Activated CD4-positive, alpha-beta T cell treated with anti-CD3 and anti-CD28 coated beads, Interleukin-2, amount 50 U/mL, for 1 hour (primary cell): ENCODE results near the gene CACHD1.
"Not testable (repeated sequence)": the region's sequence is repeated elsewhere in the genome, so short reads cannot be mapped to it uniquely, and the experiment has no call there.

Experiments used
- DNase-seq: peaks from one replicate; pipeline ENCODE4 v3.0.0-alpha.2; 2020

The CACHD1 gene

DNA sequence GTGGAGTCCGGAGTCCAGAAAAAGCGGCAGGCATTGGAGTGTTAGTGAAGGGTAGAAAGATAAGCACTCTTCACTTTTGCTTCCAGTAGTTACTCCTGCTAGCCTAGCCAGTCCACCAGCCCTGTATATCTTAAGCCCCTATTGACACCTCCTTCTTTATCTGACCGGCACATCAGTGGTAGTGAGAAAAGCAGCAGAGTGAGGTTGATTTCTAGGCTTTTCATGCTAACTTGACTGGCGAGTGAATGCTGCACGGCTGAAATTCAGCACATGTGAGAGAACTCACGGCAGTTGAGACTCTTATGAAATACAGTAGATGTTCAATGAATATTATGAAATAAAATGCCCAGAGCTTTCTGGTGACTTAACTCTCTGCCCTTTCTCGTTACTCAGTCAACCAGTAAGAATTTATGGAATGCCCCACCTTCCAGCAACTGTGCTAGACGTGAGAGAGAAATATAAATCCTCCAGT lies 128.2 kb downstream of the CACHD1 start:
- no peak for DNase-seq

DNA sequence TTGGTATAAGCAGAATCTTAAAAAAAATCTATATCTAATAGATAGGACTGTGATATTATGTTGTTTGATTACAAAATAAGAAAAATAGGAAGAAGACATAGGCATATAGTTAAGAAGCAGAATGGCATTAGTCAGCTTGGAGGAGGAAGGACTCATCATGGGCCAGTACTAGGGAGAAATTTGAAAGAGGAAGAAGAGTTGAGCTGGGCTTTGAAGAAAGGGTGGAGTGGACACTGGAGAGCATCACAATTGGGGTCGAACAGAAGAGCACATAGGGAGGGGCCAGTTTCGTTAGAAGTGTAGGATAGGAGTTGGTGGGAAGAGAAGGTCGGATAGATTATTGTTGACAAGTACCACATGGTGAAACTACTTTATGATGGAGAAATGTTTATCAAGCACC lies 129.3 kb downstream of the CACHD1 start:
- DNase-seq = no peak

DNA sequence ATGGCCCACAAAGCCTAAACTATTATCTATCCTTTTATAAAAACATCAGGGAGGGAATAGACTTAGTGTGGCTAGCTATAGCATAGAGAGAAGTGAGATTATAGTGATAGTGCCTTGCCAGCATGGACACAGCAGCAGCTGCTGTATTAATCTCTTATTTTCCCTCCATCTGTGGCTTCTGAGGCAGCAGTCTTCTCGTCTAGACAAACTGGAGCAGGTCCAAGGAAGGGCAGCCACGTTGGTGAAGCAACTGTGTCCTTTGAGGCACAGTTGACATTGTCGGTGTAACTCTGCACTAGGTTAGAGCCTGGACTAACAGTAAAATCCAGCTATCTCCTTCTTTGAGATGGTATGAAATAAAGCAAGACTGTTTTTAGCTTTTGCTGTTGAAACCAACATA lies 131.3 kb downstream of the CACHD1 start:
- DNase-seq = no peak

DNA sequence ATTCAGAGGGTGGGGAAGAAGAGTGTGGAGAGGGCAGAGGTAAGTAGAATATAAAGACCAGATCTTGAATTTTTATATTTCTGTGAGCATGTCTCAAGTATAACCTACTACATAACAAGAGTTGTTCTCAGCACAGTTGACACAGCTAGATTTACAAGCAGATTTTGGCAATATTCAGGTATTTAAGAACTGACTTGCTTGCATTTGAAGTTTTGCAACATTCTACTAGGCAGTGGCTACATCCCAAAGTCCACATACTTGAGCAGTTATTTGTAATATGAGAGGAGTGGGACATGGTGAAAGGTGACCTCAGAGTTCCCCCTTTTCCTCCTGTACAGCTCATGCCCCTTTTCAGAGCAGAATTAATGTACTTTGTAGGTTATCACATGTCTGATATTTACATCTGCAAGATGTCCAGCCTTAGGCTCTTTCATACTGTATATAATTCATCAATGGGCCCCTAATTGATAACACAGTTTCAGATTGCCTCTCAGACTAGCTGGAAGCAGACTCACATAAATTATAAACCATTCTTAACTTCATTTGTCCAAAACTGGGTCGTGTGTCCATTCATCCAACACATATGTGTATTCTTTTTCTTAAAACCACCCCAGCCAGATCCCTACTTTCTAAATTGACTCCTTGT lies 138.2 kb downstream of the CACHD1 start:
- no peak for DNase-seq

DNA sequence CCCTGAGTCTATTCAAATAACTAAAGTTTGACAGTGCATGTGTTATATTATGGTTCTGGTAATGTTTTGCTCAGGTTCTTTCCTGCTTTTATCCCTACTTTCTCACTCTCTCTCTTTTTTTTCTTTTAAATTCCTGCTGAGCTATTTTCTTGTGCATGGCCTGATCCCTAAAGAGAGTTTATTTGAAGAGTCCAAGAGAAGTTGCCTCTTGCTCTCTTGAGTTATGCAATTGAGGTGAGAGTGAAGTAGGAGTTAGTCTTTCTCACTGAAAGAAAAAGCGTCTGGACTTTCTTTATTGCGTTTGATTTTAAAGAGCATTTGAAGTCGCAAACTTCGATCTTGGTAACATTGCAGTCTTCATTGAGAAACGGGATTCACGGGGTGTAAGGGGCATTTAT lies 138.7 kb downstream of the CACHD1 start:
- DNase-seq = no peak

DNA sequence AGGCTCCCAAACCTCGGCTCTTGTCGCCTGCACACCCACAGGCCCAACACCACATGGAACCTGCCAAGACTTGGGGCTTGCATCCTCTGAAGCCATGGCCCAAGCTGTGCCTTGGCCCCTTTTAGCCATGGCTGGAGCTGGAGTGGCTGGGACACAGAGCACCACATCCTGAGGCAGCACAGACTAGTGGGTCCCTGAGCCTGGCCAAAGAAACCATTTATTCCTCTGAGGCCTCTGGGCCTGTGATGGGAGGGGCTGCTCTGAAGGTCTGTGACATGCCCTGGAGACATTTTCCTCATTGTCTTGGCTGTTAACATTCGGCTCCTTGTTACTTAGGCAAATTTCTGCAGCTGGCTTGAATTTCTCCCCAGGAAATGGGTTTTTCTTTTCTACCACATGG lies 141.0 kb downstream of the CACHD1 start:
- DNase-seq = not testable (repeated sequence)

DNA sequence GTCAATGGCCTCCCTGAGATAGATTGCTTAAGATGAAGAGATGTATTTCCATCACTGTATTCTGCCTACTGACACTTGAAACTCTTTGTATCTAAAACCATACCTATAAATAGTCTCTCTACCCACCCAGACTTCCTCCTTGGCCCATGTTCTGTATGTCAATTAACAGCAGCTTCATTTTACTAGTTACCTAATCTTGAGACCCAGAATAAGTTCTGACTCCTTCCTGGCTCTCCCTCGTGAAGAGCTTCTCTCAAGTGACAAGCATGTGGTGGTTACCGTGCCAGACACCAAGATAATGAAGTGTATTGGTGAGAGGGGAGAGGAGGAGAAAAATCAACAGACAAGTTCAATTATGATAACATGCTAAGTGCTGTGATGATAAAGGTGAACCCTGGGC lies 146.1 kb downstream of the CACHD1 start:
- no peak for DNase-seq

DNA sequence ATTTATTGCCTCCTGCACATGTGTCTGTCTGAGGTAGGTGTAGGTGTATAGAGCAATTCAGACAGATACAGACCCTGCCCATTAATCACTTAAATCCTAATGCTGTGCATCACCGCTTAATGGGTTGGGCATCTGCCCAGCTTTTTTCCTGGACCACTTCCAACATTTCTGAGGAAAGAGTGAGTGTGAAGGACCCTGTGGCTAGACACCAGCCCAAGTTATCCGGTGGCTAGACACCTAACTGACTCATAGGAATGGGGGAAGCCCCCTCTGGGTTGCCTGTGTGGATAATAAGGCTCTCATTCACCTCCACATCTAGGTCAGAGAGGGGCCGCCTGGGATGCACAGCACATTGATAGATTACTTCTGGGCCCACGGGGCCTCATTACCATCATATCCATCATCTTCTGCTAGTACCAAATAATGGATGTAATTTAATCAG lies 153.8 kb downstream of the CACHD1 start:
- DNase-seq = no peak

DNA sequence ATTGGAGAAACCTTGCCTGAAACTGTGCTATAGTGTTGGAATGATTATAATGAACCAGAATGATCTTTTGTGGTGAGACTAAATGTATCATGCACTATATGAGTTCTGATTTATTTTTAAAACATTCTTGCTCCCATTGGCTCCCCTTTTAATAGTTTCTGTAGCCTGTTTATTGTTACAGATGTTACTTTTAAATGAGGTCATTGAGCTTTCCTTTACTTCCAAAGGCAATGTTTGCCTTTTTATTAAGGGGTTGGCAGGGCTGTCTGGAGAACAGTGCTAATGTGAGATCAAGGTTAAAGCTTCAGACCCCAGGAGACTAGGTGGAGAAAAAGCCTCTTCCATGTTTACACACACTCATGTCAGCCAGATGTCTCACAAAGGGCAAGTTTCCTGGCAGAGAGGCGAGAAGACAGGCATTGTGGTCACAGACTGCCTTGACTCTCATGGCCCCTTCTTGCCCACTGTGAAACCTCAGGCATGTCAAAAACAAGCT lies 154.3 kb downstream of the CACHD1 start:
- no peak for DNase-seq

DNA sequence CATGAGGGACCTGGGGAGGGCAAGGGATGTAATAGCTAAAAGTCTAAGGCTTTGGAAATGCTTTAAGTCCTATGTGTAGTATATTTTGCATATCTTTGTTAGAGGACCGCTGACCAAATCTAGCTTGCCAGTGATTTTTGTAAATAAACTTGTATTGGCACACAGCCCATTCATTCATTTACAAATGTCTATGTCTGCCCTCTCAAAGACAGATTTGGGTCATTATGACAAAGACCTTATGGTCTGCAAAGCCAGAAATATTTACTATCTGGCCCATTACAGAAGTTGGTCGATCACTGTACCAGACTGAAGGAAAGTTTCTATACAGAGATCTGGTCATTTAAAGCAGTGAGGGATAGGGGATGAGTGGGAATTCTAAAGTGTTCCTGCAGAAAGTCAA lies 154.9 kb downstream of the CACHD1 start:
- no peak for DNase-seq

DNA sequence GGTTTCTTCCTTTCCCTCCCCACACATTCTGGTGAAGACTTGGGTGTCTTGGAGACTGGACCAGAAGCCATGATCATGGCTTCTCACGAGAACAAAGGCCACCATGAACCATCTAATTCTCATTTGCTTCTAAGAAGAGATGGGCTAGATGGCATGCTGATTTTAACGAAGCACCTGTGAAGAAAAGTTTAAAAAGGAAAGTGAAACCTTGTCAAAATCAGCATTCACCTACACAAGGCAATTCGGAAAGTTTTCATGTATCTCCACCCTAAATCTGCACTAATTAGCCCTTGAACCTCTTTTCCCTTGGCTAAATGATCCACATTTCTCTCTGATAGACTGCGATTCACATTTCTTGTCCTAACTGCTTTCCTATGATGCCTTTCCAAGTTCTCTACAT lies 160.7 kb downstream of the CACHD1 start:
- DNase-seq = no peak

DNA sequence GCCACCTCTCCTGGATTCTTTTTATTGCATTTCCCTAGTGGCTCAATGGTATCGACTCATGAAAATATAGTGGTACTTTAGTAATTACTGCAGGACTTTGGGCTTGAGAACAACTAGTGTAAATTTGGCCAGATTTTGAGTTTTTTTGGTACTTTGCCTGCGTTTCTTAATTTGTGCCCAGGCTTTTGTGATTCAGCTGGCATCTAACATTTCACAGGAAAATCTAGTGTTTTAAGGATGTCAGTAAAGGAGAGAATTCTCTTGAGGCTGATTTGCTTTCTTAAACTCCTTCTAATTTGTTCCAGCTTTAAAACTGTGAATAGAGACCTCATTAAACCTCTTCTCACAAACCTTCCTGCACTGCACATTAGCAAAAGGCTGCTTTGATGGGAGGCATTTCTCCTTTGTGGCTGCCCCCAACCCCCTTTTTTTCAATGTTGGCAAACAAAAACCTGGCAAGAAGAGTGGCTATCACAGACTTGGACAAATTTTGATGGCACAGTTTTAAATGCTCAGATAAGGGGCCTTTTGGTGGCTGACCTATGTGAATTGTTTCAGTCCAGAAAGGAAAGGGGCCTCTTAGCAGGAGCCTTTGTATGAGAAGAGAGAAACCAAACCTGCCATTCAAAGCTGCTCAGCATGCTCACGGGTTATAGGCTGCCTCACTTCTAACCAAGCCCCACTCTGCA lies 161.6 kb downstream of the CACHD1 start:
- no peak for DNase-seq

DNA sequence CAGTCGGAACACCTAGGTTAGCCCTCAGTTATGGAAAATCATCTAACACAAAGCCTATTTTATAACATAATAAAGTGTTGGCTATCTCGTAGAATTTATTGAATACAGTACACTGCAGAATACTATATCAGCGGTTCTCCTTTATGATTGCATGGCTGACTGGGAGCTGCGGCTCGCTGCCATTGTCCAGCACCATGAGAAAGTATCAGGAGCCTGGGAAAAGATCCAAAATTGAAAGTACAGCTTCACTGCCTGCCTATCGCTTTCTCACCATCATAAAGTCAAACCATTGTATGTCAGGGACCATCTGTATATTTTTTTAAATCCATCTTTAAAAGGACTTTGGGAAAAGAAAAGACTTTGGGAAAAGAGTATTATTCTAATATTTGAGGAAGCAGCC lies 163.0 kb downstream of the CACHD1 start:
- no peak for DNase-seq

DNA sequence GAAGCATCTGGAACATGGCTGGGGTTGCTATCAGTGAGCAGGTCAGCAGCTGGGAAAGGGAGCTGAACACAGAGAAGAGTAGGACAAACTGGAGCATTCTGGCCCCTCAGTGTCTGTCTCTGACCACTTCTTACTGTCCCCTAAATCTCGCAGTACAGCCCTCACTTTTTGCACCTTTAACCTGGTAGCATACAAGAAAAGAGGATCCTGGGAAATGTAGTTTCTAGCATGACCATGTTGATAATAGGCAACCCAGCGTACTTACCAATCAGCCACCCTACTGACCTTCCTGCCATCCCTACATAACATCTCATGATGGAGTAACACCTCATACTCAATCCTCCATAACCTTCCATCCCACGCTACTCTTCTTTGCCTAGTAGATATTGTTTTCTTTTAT lies 175.8 kb downstream of the CACHD1 start:
- no peak for DNase-seq

DNA sequence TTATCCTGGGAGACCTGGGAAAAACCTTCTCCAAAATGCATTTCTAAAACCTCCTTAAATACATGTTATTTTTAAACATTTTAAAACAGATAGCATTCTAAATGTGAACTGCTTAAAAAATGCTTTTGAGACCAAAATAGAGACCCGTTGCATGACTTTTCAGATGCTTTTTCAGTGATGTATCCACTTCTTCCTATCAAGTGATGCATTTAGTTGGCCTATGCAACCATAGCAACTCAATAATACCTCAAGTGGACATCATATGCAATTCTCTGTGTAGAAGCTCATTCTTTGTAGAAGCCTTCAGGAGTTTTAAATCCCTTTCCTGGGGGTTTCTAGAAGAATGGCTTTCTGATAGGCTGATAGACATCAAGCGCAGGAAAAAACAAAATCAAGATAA lies 180.5 kb downstream of the CACHD1 start:
- DNase-seq = no peak

DNA sequence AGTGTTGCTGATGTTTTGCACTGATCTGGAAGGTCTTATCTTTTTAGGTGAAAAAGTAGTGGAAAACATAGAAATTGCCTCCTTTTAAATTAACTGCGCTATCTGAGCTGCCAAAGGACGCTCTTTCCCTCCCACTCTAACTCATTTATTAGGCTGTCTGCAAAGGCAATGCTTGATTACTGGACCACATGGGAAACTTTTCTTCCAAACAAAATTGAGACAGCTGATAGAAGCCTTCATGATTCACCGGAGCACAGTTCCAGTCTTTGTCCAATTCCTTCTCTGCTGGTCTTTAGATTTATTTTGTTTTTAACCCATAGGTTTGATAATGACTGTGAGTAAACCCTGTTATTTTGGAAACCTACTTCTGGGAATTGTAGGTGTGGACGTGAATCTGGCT lies 181.9 kb downstream of the CACHD1 start:
- no peak for DNase-seq

DNA sequence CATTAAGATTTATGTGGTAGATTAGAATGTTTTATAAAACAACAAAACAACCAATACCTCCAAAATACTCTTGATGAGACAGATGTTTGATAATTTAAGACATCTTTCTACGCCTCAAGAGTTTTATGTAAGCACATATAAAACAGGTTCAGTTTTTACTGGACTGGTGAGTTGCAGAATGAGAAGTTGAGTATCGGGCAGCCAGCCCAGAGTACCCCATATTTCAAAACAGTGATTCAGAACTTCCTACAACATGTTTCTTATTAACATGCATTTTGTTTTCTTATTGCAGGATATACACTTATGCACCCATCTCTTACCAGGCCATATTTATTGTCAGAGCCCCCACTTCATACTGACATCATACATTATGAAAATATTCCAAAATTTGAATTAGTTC lies 183.5 kb downstream of the CACHD1 start:
- no peak for DNase-seq

DNA sequence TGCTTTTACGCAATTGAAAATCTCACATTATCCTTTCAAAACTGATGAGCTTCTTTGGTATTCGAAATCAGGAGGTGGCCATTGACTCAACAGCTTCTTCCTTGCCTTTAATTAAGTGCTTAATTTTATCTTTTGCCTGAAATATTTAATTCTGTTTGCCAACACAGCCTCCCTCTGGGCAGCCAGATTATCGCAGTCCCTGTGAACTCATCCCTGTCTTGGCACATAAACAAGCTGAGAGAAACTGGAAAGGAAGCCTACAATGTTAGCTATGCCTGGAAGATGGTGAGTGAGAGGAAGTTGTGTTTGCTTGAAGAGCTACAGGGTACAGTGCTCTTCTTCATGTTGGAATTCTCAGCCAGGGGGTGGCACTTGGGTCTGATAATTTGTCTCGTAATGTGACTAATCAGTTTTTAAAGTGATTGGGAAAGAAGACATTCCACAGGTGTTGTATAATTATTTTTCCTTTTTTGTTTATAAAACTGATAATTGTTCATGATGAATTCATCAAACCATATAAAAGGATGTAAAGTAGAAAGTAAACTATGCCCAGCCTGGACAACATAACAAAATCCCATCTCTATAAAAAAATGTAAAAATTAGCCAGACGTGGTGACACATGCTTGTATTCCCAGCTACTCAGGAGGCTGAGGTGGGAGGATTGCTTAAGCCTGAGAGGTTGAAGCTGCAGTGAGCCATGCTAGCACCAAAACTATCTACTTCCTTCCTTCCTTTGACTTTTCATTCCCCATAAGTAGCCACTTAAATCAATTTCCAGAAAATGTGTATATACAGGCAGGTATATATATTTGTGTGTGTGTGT lies 184.8 kb downstream of the CACHD1 start:
- no peak for DNase-seq

DNA sequence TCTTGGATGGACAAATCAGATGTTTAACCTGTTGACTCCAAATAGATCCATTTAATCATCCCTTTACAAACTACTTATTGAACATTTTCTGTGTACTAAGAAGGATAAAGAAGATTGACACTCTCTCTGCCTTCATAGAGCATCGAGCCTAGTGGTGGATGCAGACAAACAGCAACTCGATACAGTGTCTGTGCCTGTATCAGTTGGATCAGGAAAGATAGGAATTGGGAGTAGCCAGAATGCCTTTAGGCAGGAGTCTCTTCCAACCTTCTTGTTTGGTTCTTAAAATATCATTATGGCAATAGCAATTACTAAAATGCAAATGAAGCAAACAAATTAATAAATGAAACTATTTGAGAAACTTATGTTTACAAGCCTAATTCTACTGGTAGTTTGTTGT lies 185.9 kb downstream of the CACHD1 start:
- no peak for DNase-seq

DNA sequence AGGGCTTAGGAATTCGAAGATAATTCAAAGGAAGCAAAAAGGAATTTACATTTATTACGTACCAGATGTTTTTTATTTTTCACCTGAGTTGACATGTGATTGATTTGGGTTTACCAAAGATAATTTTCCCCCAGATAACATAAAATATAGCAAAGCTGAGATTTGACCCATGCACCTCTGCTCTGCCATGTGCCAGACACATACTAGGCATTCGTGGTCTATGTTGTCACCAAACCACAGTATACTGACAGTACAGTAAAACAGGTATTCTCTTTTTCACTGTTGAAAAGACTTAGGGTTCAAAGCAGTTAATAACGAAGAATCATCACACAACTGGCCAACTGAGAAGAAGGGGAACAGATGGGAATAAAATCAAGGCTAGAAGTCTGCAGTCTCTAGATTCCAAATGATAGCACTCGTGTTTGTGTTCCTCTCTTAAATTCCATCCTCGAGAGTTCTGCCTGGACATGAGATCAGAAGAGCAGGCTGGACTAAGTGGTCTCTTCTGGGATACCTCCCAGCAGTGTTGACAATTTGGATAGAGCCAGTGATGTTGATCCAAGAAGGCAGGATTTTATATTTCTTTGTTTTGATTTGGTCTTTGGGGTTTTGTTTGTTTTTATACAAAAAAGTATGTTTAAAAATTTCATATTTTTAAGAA lies 189.7 kb downstream of the CACHD1 start:
- no peak for DNase-seq

DNA sequence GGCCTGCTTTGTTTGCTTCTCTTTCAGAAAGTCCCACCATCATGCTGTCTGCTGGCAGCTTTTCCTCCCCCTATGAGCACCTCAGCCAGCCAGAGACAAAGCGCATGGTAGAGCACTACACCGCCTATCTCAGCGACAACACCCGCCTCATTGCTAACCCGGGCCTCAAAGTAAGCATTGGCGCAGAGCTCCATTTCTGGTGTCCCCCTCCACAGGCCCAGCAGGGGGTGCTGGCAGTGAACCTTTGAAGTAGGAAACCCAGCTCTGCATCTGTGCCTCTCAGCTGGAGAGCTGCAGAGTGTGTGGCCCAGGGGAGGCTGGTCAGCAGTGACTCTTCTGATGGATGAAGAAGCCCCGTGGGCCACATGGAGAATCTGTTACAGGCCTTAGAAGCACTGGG lies 193.7 kb downstream of the CACHD1 start:
- DNase-seq = no peak

DNA sequence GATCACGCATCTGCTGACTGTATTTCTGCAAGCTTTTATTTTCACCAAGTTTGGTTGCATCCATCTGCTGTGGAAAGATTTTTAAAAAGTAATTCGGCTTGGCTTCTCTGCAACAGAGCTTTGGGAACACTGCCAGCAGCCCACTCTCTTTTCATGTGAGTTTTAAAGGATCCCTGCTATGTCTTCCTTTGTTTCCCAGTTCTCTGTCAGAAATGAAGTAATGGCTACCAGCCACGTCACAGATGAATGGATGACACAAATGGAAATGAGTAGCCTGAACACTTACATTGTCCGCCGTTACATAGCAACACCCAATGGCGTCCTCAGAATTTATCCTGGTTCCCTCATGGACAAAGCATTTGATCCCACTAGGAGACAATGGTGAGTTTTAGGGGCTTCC lies 194.4 kb downstream of the CACHD1 start:
- no peak for DNase-seq

DNA sequence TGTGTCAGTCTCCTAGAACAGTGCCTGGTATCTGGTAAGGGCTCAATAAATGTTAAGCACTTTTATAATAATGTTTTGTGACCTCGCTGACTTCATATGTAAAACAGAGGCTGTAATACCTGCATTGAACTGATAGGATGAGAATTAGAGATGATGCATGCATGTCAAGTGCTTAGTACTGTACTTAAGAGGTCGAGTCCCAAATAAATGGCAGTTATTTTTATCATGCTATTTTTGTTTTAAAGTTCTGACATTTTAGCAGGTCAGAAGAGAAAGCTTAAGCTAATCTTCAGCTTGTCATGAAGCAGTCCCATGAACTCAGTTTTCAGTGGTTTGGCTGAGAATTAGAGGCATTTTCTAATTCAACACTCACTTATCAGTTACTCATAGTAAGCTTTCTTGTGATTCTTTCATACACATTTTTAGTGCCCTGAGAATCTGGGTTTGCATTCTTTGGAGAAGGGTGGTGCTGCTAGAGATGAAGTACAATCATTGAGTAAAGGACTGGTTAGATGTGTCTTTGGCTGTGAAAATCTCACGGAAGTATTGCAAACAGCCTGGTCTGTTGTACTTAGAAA lies 199.3 kb downstream of the CACHD1 start:
- no peak for DNase-seq
